Thyroid gland (tissue), 4 donors: ENCODE results near the gene PRKAA2.

Experiments
- POLR2A ChIP-seq, 2 donors: fragments of 450-650 bp; IDR thresholded peaks; one replicate each; pipeline ENCODE4 v1.6.1; 2017; ENCODE audit warnings: antibody characterized with exemption in 2 of 2, mild to moderate bottlenecking in 2 of 2, moderate library complexity in 1 of 2
- TF ChIP-seq, protein P1 (sequence below), 6 experiments: fragments of 200-600 bp in 3 of 6; fragments of 450-650 bp in 3 of 6; sonication (generic) in 3 of 6; IDR thresholded peaks; one replicate each; pipeline ENCODE4 v1.5.1; 2016 to 2019; ENCODE audit warnings: antibody characterized with exemption in 6 of 6, mild to moderate bottlenecking in 2 of 6, inconsistent platforms in 1 of 6, moderate library complexity in 1 of 6

- TF ChIP-seq POLR2A (IDR thresholded peaks at IDR 0.05): no peak
- TF ChIP-seq, protein P1, sequence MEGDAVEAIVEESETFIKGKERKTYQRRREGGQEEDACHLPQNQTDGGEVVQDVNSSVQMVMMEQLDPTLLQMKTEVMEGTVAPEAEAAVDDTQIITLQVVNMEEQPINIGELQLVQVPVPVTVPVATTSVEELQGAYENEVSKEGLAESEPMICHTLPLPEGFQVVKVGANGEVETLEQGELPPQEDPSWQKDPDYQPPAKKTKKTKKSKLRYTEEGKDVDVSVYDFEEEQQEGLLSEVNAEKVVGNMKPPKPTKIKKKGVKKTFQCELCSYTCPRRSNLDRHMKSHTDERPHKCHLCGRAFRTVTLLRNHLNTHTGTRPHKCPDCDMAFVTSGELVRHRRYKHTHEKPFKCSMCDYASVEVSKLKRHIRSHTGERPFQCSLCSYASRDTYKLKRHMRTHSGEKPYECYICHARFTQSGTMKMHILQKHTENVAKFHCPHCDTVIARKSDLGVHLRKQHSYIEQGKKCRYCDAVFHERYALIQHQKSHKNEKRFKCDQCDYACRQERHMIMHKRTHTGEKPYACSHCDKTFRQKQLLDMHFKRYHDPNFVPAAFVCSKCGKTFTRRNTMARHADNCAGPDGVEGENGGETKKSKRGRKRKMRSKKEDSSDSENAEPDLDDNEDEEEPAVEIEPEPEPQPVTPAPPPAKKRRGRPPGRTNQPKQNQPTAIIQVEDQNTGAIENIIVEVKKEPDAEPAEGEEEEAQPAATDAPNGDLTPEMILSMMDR (IDR thresholded peaks at IDR 0.05): no peak
Measured at GRCh38 chr1:56648546-56648945, 3.4 kb downstream of the PRKAA2 start.
